ENCODE results near the gene ACSL3.
A peak's percentile ranks its signal among the peaks of the same experiment; 100 is the strongest.

The ACSL3 gene

DNA sequence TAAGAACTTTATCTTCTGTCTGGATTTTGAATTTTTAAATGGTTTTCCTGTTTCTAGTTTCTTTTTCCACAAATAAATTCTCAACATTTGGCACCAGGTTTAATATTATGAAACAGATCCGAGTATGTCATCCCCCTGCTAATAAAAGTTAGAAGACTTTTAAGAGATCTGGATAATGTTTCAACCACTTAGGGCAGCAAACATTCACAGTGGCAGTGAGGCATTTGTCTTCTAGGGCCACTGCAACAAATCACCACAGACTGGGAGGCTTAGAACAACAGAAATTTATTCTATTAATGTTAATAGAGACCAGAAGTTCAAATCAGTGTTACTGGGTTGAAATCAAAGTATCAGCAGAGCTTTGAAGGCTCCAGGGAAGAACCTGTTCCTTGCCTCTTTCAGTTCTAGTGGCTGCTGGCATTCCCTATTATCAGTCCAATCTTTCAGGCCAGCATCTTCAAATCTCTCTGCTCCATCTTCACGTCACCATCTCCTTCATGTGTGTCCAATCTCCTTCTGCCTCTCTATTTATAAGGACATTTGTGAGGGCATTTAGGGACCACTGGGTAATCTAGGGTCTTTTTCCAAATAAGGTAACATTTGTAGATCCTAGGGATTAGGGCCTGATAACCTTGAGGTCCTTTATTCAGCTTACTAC lies 23.4 kb downstream of the ACSL3 start:
- DNase-seq = no peak

DNA sequence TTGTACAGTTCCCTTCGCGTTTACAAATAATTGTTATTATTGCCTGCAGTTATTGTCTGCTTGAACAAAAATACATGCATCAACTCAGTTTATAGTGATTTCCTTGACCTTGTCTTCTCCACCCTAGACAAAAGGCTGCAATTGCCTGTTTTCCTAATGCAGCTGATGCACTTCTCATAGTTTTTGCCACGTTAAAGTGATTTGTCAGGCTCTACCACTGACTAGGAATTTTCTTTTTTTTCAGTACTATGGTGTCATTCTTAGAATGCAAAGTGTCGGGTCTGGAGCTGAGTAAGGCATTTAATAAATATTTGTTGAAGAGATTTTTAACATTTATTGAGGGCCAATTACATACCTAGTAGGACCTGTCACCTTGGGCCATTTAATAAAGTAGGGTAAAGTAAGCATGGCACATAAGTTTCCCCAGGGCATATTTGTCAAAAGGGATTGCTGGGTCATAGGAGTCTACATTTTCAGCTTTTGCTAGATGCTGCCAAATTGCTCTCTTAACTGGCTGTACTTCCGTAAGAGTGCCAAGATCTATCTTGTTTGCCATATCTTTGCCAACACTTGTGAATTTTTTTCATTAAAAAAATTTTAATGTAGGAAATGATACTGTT lies 24.1 kb downstream of the ACSL3 start:
- no peak for DNase-seq

- DNase-seq = no peak
Observed at GRCh38 chr2:222887124-222887523, 26.3 kb downstream of the ACSL3 start.

GRCh38 chr2:222888716-222889115 lies 27.9 kb downstream of the ACSL3 start:
- no peak for DNase-seq

GRCh38 chr2:222891890-222892289 lies 31.1 kb downstream of the ACSL3 start:
- no peak for DNase-seq

DNA sequence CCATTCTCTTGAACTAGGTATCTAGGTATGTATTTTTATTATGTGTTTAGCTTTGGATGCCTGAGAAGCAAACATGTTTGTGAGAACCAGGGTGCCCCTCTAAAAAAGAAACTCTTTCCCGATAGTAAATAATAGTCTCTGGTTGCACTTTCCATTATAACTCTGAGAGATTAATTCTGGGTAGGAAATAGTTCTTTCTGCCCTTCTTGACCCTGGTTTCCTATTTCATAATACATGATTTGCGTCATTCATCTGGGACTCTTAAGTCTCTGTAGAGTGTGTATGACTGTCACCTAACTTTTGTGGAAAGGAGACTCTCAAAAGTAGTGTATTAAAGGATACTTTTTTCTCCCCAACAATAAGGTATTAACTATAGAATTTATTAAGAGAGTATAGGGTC lies 31.5 kb downstream of the ACSL3 start:
- DNase-seq = no peak

DNA sequence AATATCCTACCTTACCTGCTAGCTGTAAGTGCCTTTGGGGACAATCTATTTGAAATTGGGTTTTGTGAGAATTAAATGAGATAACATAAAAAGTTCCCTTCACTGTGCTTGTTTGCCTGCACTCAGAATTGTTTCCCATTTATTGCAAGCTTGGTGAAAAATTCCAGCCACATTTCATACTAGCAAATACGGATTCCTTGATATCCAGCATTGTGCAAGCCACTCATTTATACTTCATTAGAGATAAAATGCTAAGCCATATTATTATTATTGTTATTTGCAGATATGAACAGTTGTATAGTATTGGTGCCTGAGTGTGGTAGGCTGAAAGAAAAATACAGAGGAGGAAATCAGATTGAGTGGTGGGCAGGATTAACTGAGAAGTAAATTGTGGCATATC lies 31.9 kb downstream of the ACSL3 start:
- DNase-seq = no peak

DNA sequence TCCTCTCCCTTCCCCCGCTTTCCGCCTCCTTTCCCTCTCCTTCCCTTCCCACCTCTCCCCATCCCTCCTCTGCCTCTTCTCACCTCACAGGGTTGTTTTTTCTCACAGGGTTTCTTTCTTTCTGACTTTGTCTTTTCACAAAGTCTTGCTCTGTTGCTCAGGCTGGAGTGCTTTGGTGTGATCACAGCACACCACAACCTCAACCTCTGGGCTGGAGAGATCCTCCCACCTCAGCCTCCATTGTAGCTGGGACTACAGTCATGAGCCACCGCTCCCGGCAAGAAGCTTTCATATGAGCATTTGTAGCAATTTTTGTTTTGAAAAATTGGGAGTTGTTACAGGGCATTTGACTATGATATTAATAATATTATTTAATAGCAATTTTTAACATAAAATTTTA lies 32.9 kb downstream of the ACSL3 start:
- no peak for DNase-seq

DNA sequence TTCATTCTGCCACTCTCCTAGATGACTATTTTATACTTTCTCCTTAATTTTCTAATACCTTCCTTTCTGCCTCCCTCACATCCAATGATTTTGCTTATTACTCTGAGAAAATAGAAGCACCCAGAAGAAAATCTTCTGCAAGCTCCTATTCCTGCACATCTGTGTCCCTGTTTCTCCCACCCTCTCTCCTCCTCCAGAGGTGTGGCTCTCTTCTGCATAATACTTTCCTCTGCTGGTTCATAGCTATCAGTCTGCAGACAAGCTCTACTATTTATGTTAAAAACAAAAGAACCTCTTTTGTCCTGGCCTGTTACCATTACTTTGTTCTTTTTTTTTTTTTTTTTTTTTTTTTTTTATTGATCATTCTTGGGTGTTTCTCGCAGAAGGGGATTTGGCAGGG lies 34.3 kb downstream of the ACSL3 start:
- DNase-seq = no peak

GRCh38 chr2:222897898-222898297 lies 37.1 kb downstream of the ACSL3 start:
- DNase-seq = no peak

DNA sequence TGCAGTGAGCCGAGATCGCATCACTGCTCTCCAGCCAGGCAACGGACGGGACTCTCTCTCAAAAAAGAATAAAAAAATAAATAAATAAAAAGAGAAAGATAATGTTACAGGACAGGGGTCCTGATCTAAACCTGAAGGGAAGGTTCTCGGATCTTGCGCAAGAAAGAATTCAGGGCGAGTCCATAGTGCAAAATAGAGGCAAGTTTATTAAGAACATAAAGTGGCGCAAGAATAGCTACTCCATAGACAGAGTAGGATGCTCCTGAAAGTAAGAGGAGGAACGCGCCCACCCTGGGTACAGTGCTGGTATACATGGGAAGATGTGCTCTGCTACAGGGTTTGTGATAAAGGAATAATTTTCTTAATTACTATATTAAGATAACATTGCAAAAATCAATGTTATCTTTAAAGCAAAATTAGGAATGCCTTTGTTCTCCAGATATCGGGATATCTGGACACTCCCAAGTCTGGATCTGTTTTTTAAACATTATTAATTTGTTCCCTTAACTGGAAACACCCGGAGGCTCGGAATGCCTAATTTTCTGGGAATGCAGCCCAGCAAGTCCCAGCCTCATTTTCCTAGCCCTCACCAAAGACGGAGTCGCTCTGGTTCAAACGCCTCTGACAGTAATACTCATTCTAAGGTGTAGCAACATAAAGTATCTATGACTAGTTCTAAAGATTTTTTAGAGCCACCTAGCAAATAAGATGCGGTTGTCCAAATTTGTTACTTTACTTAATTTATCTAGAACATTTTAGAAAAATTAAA lies 38.8 kb downstream of the ACSL3 start:
- no peak for DNase-seq

DNA sequence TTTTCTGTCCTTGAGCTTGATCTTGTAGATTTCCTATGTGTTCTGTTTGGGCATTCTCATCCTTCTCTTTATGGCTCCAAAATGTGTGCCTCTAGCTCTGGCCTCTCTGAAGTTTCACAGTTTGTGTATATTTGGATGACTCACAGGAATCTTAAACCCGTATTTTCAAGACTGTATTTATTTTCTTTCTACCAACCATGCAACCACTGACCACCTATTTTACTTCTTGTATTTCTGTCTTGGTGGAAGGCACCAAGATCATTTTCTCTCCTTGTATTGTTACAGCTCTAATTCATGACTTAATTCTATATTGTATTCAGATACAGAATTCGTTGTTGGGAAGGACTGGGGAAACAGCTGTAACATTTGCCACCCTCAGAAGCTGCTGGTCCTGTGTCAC lies 39.5 kb downstream of the ACSL3 start:
- no peak for DNase-seq

GRCh38 chr2:222902660-222903059 lies 41.8 kb downstream of the ACSL3 start:
- no peak for DNase-seq

DNA sequence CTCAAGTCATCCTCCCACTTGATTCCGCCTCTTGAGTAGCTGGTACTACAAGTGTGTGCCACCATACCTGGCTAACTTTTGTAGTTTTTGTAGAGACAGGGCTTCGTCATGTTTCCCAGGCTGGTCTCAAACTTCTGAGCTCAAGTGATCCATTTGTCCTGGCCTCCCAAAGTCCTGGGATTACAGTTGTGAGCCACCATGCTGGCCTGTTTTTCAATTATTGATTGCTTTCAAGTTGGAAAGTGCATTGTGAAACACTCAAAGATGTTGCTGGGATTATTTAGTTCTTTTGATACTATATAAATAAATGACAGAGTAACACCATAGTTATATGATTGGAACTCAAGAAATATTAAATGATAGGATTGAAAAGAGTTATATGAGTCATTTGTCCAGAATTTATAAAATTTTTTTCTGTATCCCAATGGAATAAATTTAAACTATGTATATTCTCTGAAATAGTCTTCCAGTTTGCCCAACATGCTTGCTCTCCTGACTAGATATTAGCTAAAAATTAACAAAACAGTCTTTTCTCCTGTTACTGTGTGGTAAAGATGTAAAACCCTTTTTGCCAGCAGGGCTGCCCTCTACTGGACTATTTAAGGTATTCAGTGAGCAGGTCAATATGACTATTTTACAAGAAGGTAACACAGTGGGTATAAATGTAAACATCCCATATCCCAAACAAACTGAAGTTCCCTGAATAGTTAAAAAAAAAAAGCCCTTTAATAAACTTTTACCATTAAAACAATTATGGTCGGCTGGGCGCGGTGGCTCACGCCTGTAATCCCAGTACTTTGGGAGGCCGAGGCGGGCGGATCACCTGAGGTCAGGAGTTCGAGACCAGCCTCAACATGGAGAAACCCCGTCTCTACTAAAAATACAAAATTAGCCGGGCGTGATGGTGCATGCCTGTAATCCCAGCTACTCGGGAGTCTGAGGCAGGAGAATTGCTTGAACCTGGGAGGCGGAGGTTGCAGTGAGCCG lies 42.7 kb downstream of the ACSL3 start:
- peak; percentile 6 for DNase-seq

GRCh38 chr2:222904557-222905258 lies 43.9 kb downstream of the ACSL3 start:
- DNase-seq = no peak

DNA sequence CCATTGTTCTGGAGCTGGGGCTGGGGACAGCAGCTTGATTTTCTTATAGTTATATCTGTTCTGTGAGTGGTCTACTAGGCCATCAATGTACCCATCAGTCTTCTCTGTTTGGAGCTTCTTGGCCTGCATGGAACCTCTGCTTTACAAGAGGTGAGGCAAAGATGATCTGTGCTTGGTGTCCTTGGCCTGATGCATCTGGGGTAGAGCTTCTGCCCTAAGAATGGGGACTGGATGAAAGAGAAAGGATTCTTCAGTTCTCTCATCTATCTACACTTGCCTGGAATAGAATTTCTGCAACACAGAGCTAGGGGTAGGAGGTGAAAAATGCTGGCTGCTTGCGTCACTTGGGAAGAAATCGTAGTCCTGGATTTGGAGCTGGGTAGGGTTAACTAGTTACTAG lies 46.2 kb downstream of the ACSL3 start:
- no peak for DNase-seq

DNA sequence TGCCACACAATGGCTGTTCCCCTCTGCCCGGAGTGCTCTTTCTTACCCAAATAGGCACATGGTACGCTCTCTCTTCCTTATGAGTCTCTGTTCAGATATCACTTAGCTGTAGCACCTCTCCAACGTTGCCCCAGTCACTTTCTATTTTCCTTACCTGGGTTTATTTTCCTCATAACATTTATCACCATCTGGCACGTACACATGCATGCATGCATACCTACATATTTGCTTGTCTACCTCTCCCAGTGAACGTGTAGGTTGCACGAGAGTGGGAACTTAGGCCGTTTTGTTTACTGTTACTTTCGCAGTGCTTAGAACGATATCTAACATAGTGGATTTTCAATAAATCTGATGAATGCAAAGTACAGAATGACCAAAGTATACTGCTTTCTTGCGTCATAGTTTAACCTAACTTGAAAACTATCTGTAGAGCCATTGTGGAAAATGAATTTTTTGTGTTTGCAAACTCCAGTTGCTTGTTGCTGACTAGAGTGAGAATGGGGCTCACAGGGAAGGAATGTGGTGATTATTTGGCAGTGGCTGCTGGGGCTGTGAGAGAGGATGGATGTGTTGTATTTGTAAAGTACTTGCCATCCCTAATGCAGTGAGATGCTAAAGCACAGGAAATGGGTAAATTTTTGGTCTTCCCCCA lies 47.1 kb downstream of the ACSL3 start:
- DNase-seq = no peak

DNA sequence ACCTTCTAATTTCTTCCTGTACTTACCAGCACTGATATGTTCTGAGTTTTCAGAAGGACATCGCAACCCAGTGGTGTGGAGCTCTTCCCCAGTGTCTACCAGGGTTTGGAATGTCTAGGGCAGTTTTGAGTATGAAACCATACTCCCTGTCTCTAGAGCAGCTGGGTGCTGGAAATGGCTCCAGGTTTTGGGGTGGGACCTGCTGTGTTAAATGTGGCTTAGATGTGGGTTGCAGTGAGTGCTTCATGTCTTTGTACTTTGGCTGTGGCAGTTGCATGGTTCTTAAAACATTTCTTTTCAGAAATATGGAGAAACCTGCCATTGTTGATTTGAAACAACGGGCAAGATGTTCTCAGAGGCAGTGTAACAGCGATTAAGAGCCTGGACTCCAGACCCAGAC lies 48.5 kb downstream of the ACSL3 start:
- DNase-seq = no peak

DNA sequence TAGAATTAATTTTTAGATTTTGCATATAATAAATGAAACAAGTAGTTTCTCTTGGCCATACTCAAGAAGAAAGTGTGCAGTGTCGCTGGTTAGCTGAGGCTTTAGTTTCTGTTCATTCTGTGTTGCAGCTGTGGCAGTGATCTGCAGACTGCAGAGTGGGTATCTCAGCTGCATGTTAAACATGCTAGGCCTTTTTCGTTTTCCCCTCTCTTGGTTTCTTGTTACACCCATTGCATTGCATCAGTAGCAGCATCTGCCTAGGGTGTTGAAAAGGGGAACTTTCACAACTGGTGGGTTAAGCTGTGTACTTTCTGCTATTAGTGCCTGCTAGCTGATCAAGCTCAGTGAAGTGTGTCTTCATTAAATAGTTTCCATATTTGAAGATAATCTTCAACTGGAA lies 51.3 kb downstream of the ACSL3 start:
- DNase-seq = no peak

- no peak for DNase-seq
Observed at GRCh38 chr2:222912776-222913175, 51.9 kb downstream of the ACSL3 start.

- peak; percentile 54 for DNase-seq
Observed at GRCh38 chr2:222915092-222915957, 54.5 kb downstream of the ACSL3 start.

All from NCI-H526 treated with DMSO at 0.1 percent for 48 hours (cell line).